GM21515 (cell line): Measurements from ENCODE around the gene SLC17A2.

Experiments used
- ATAC-seq: cut with Tn5 transposase; IDR thresholded peaks from one replicate; pipeline ENCODE4 v1.9.1; 2021; ENCODE audit not compliant: unreplicated experiment

Gene SLC17A2

GRCh38 chr6:25921525-25922203, 8.8 kb downstream of the SLC17A2 start:
- no peak for ATAC-seq

- no peak for ATAC-seq
Observed at GRCh38 chr6:25919657-25920056, 10.8 kb downstream of the SLC17A2 start.

GRCh38 chr6:25918083-25918683, 12.3 kb downstream of the SLC17A2 start:
- ATAC-seq, result no peak

- ATAC-seq, result no peak
Observed at GRCh38 chr6:25916789-25917490, 13.6 kb downstream of the SLC17A2 start.

- ATAC-seq, result no peak
Observed at GRCh38 chr6:25916330-25916729, 14.2 kb downstream of the SLC17A2 start.

- no peak for ATAC-seq
Observed at GRCh38 chr6:25913741-25914140, 16.8 kb downstream of the SLC17A2 start.

- no peak for ATAC-seq
Observed at GRCh38 chr6:25911351-25911750, 19.1 kb downstream of the SLC17A2 start.

GRCh38 chr6:25907475-25908014, 22.9 kb downstream of the SLC17A2 start:
- no peak for ATAC-seq

GRCh38 chr6:25903467-25904099, 26.9 kb downstream of the SLC17A2 start:
- no peak for ATAC-seq

- ATAC-seq, result no peak
Observed at GRCh38 chr6:25902071-25902470, 28.4 kb downstream of the SLC17A2 start.

GRCh38 chr6:25900843-25901242, 29.6 kb downstream of the SLC17A2 start:
- no peak for ATAC-seq

GRCh38 chr6:25899580-25900408, 30.7 kb downstream of the SLC17A2 start:
- no peak for ATAC-seq

- ATAC-seq, result no peak
Observed at GRCh38 chr6:25899123-25899522, 31.4 kb downstream of the SLC17A2 start.

GRCh38 chr6:25898289-25898977, 32.1 kb downstream of the SLC17A2 start:
- no peak for ATAC-seq

- ATAC-seq, result no peak
Observed at GRCh38 chr6:25896252-25896651, 34.2 kb downstream of the SLC17A2 start.

- no peak for ATAC-seq
Observed at GRCh38 chr6:25895771-25896170, 34.7 kb downstream of the SLC17A2 start.

GRCh38 chr6:25893778-25894177, 36.7 kb downstream of the SLC17A2 start:
- ATAC-seq, result no peak

GRCh38 chr6:25892877-25893276, 37.6 kb downstream of the SLC17A2 start:
- ATAC-seq, result no peak

- no peak for ATAC-seq
Observed at GRCh38 chr6:25889877-25890853, 40.3 kb downstream of the SLC17A2 start.
